ENCODE data around the gene SLC11A1.

SLC11A1 gene

GRCh38 chr2:218386505-218387368, 4.7 kb downstream of the SLC11A1 start:
- Histone ChIP-seq H3K27ac (ENCODE audit: low read length) (peak overlapping the region; percentile 23), H3K36me3 (ENCODE audit: control insufficient read depth in 1 of 2, insufficient read depth in 2 of 2, low read length in 2 of 2) (no peaks in the 10 kb centered on the region), H3K4me3 (ENCODE audit: low read depth in 1 of 2, low read length in 2 of 2) (peak overlapping the region; percentile 60 to 61), H3K9me3 (ENCODE audit: control insufficient read depth in 1 of 2, low read length in 2 of 2) (no peaks in the 10 kb centered on the region), H3K4me1 (ENCODE audit: control insufficient read depth in 1 of 2, insufficient read depth in 2 of 2, low read length in 2 of 2) (peaks cover 0 to 6% of the 10 kb centered on the region in 2 donors), H3K27me3 (ENCODE audit: low read depth, low read length) (no peaks in the 10 kb centered on the region)

GRCh38 chr2:218387369-218388194, 5.5 kb downstream of the SLC11A1 start:
- H3K9me3 ChIP-seq (ENCODE audit: control insufficient read depth in 1 of 2, low read length in 2 of 2), result no peaks in the 10 kb centered on the region
- peaks cover 0 to 6% of the 10 kb centered on the region in 2 donors for H3K4me1 ChIP-seq (ENCODE audit: control insufficient read depth in 1 of 2, insufficient read depth in 2 of 2, low read length in 2 of 2)
- peak overlapping the region; percentile 60 to 61 for H3K4me3 ChIP-seq (ENCODE audit: low read depth in 1 of 2, low read length in 2 of 2)
- no peaks in the 10 kb centered on the region for H3K36me3 ChIP-seq (ENCODE audit: control insufficient read depth in 1 of 2, insufficient read depth in 2 of 2, low read length in 2 of 2)
- no peaks in the 10 kb centered on the region for H3K27me3 ChIP-seq (ENCODE audit: low read depth, low read length)
- peak overlapping the region; percentile 23 for H3K27ac ChIP-seq (ENCODE audit: low read length)

DNA sequence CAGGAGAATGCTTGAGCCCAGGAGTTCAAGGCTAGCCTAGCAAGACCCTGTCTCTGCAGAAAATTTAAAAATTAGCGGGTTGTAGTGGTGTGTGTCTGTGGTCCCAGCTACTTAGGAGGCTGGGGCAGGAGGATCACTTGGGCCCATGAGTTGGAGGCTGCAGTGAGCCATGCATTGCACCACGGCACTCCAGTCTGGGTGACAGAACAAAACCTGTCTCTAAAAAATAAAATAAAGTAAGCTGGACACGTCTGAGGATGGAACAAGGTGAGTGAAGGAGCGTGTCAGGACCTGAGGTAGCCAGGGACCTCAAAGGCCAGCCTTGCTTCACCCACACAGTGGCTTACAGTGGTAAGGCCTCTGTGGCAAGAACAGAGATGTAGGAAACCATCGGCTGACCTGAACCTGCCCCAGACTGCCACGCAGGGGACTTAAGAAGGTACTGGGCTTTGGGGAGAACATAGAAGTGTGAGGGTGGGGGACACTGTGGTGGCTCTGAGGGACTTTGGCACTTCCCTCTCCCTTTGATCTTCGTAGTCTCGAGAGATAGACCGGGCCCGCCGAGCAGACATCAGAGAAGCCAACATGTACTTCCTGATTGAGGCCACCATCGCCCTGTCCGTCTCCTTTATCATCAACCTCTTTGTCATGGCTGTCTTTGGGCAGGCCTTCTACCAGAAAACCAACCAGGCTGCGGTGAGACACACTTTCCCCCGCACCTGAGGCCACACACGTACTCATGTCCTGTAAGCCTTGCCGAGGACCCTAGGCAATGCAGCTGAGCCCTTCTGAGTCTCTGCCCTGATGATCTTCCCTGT, 7.5 kb downstream of the SLC11A1 start:
- Histone ChIP-seq H3K4me1 (ENCODE audit: control insufficient read depth in 1 of 2, insufficient read depth in 2 of 2, low read length in 2 of 2) (peaks cover 0 to 6% of the 10 kb centered on the region in 2 donors), H3K27ac (ENCODE audit: low read length) (no peak overlapping the region), H3K9me3 (ENCODE audit: control insufficient read depth in 1 of 2, low read length in 2 of 2) (no peaks in the 10 kb centered on the region), H3K36me3 (ENCODE audit: control insufficient read depth in 1 of 2, insufficient read depth in 2 of 2, low read length in 2 of 2) (no peaks in the 10 kb centered on the region), H3K27me3 (ENCODE audit: low read depth, low read length) (no peaks in the 10 kb centered on the region), H3K4me3 (ENCODE audit: low read depth in 1 of 2, low read length in 2 of 2) (no peak overlapping the region)

GRCh38 chr2:218391202-218391601, 9.1 kb downstream of the SLC11A1 start:
- Histone ChIP-seq H3K36me3 (ENCODE audit: control insufficient read depth in 1 of 2, insufficient read depth in 2 of 2, low read length in 2 of 2) (peaks cover 0 to 1% of the 10 kb centered on the region in 2 donors), H3K9me3 (ENCODE audit: control insufficient read depth in 1 of 2, low read length in 2 of 2) (no peaks in the 10 kb centered on the region), H3K4me3 (ENCODE audit: low read depth in 1 of 2, low read length in 2 of 2) (no peak overlapping the region), H3K27me3 (ENCODE audit: low read depth, low read length) (no peaks in the 10 kb centered on the region), H3K4me1 (ENCODE audit: control insufficient read depth in 1 of 2, insufficient read depth in 2 of 2, low read length in 2 of 2) (peaks cover 0 to 6% of the 10 kb centered on the region in 2 donors), H3K27ac (ENCODE audit: low read length) (no peak overlapping the region)

DNA sequence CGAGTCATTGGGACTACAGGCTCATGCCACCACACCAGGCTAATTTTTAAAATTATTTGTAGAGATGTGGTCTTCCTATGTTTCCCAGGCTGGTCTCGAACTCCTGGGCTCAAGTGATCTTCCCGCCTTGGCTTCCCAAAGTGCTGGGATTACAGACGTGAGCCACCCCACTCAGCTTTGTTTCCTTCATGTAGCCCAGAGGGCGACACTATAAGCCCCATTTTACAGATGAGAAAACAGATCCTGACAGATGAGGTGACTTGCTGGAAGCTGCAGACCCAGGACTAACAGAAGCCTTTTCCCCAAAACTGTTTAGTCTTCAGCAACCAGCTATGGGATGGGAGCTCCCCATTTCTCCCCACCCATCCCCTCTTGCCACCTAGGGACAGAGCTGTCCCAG, 10.4 kb downstream of the SLC11A1 start:
- Histone ChIP-seq H3K27ac (ENCODE audit: low read length) (no peak overlapping the region), H3K36me3 (ENCODE audit: control insufficient read depth in 1 of 2, insufficient read depth in 2 of 2, low read length in 2 of 2) (peaks cover 0 to 3% of the 10 kb centered on the region in 2 donors), H3K9me3 (ENCODE audit: control insufficient read depth in 1 of 2, low read length in 2 of 2) (no peaks in the 10 kb centered on the region), H3K4me1 (ENCODE audit: control insufficient read depth in 1 of 2, insufficient read depth in 2 of 2, low read length in 2 of 2) (peaks cover 0 to 10% of the 10 kb centered on the region in 2 donors), H3K4me3 (ENCODE audit: low read depth in 1 of 2, low read length in 2 of 2) (no peak overlapping the region), H3K27me3 (ENCODE audit: low read depth, low read length) (no peaks in the 10 kb centered on the region)

- Histone ChIP-seq H3K9me3 (ENCODE audit: control insufficient read depth in 1 of 2, low read length in 2 of 2) (no peaks in the 10 kb centered on the region), H3K36me3 (ENCODE audit: control insufficient read depth in 1 of 2, insufficient read depth in 2 of 2, low read length in 2 of 2) (peaks cover 0 to 3% of the 10 kb centered on the region in 2 donors), H3K27me3 (ENCODE audit: low read depth, low read length) (no peaks in the 10 kb centered on the region), H3K4me1 (ENCODE audit: control insufficient read depth in 1 of 2, insufficient read depth in 2 of 2, low read length in 2 of 2) (peaks cover 0 to 10% of the 10 kb centered on the region in 2 donors), H3K4me3 (ENCODE audit: low read depth in 1 of 2, low read length in 2 of 2) (no peak overlapping the region), H3K27ac (ENCODE audit: low read length) (no peak overlapping the region)
These were observed 10.9 kb downstream of the SLC11A1 start for GRCh38 chr2:218392891-218393462.

GRCh38 chr2:218393750-218394290, 11.7 kb downstream of the SLC11A1 start:
- no peak overlapping the region for H3K27ac ChIP-seq (ENCODE audit: low read length)
- H3K27me3 ChIP-seq (ENCODE audit: low read depth, low read length), result no peaks in the 10 kb centered on the region
- H3K4me1 ChIP-seq (ENCODE audit: control insufficient read depth in 1 of 2, insufficient read depth in 2 of 2, low read length in 2 of 2), result peaks cover 0 to 12% of the 10 kb centered on the region in 2 donors
- no peak overlapping the region for H3K4me3 ChIP-seq (ENCODE audit: low read depth in 1 of 2, low read length in 2 of 2)
- H3K9me3 ChIP-seq (ENCODE audit: control insufficient read depth in 1 of 2, low read length in 2 of 2), result no peaks in the 10 kb centered on the region
- H3K36me3 ChIP-seq (ENCODE audit: control insufficient read depth in 1 of 2, insufficient read depth in 2 of 2, low read length in 2 of 2), result peaks cover 0 to 3% of the 10 kb centered on the region in 2 donors

DNA sequence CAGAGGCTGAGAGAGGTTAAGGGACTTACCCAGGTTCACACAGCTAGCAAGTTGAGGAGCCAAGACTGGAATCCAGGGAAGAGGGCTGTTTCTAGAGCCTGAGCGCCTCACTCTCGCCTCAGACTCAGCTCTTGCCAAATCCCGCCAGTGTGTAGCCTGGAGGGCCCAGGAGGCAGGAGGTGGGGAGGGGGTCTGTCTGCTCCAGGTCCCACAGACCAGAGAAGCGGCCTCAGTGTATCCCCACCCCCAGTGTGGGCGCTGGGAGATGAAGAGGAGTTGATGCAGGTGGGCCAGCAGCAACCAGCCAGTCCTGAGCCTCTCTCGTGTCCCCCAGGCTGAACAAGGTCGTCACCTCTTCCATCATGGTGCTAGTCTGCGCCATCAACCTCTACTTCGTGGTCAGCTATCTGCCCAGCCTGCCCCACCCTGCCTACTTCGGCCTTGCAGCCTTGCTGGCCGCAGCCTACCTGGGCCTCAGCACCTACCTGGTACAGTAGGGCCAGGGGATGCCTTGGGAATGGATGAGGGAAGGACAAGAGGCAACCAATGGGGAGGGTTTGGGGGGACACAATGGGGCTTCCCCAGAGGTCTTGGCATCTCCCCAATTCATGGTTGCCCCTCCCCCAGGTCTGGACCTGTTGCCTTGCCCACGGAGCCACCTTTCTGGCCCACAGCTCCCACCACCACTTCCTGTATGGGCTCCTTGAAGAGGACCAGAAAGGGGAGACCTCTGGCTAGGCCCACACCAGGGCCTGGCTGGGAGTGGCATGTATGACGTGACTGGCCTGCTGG, 12.4 kb downstream of the SLC11A1 start:
- H3K4me3 ChIP-seq (ENCODE audit: low read depth in 1 of 2, low read length in 2 of 2), result no peak overlapping the region
- no peaks in the 10 kb centered on the region for H3K9me3 ChIP-seq (ENCODE audit: control insufficient read depth in 1 of 2, low read length in 2 of 2)
- H3K27me3 ChIP-seq (ENCODE audit: low read depth, low read length), result no peaks in the 10 kb centered on the region
- peaks cover 0 to 3% of the 10 kb centered on the region in 2 donors for H3K36me3 ChIP-seq (ENCODE audit: control insufficient read depth in 1 of 2, insufficient read depth in 2 of 2, low read length in 2 of 2)
- H3K4me1 ChIP-seq (ENCODE audit: control insufficient read depth in 1 of 2, insufficient read depth in 2 of 2, low read length in 2 of 2), result peaks cover 0 to 12% of the 10 kb centered on the region in 2 donors
- H3K27ac ChIP-seq (ENCODE audit: low read length), result no peak overlapping the region

DNA sequence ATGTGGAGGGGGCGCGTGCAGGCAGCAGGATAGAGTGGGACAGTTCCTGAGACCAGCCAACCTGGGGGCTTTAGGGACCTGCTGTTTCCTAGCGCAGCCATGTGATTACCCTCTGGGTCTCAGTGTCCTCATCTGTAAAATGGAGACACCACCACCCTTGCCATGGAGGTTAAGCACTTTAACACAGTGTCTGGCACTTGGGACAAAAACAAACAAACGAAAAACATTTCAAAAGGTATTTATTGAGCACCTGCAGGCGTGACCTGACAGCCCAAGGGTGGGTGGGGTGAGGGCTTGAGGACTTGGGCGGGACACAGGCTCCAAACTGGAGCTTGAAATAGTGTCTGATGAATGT, 13.0 kb downstream of the SLC11A1 start:
- H3K27ac ChIP-seq (ENCODE audit: low read length), result no peak overlapping the region
- no peak overlapping the region for H3K4me3 ChIP-seq (ENCODE audit: low read depth in 1 of 2, low read length in 2 of 2)
- H3K4me1 ChIP-seq (ENCODE audit: control insufficient read depth in 1 of 2, insufficient read depth in 2 of 2, low read length in 2 of 2), result peaks cover 0 to 12% of the 10 kb centered on the region in 2 donors
- peaks cover 0 to 3% of the 10 kb centered on the region in 2 donors for H3K36me3 ChIP-seq (ENCODE audit: control insufficient read depth in 1 of 2, insufficient read depth in 2 of 2, low read length in 2 of 2)
- no peaks in the 10 kb centered on the region for H3K27me3 ChIP-seq (ENCODE audit: low read depth, low read length)
- no peaks in the 10 kb centered on the region for H3K9me3 ChIP-seq (ENCODE audit: control insufficient read depth in 1 of 2, low read length in 2 of 2)

DNA sequence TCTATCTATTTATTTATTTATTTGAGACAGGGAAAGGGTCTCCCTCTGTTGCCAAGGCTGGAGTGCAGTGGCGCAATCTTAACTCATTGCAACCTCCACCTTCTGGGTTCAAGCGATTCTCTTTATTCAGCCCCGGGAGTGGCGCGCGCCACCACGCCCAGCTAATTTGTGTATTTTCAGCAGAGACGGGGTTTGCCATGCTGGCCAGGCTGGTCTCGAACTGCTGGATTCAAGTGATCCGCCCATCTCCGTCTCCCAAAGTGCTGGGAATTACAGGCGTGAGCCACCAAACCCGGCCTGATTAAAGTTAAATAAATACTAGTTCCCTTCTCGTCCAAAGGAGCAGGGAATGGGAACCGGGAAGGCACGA, 13.4 kb downstream of the SLC11A1 start:
- peaks cover 0 to 12% of the 10 kb centered on the region in 2 donors for H3K4me1 ChIP-seq (ENCODE audit: control insufficient read depth in 1 of 2, insufficient read depth in 2 of 2, low read length in 2 of 2)
- H3K27me3 ChIP-seq (ENCODE audit: low read depth, low read length), result no peaks in the 10 kb centered on the region
- peaks cover 0 to 3% of the 10 kb centered on the region in 2 donors for H3K36me3 ChIP-seq (ENCODE audit: control insufficient read depth in 1 of 2, insufficient read depth in 2 of 2, low read length in 2 of 2)
- H3K4me3 ChIP-seq (ENCODE audit: low read depth in 1 of 2, low read length in 2 of 2), result peak overlapping the region; percentile 33 to 88
- H3K27ac ChIP-seq (ENCODE audit: low read length), result peak overlapping the region; percentile 60
- H3K9me3 ChIP-seq (ENCODE audit: control insufficient read depth in 1 of 2, low read length in 2 of 2), result no peaks in the 10 kb centered on the region

All from muscle layer of duodenum (tissue), 2 donors.